Right kidney (tissue), 1 donor: Measurements from ENCODE around the gene CRTAC1.

Source experiments
- DNase-seq: peaks from one replicate; pipeline ENCODE4 v3.0.0-alpha.2; 2016

Gene CRTAC1

GRCh38 chr10:97923476-97923875, 106.9 kb downstream of the CRTAC1 start:
- DNase-seq = no peak

DNA sequence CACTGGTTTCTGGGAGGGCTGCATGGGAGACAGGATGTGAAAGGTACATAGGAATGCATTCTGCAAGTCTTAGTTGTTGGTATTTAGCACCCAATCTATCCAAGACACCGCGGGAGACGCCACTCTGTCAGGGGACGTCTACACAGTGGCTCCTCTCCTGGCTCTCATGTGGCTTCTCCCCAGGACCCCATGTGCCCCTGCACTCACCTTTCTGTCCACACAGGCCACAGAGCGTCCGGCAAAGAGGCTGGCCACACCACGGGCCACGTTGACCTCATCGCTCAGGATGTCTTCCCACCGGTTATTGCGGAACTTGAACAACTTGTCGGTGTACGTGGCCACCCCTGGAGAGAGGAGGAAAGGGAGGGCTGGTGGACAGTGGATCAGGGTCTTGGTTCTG, 107.4 kb downstream of the CRTAC1 start:
- DNase-seq = no peak

DNA sequence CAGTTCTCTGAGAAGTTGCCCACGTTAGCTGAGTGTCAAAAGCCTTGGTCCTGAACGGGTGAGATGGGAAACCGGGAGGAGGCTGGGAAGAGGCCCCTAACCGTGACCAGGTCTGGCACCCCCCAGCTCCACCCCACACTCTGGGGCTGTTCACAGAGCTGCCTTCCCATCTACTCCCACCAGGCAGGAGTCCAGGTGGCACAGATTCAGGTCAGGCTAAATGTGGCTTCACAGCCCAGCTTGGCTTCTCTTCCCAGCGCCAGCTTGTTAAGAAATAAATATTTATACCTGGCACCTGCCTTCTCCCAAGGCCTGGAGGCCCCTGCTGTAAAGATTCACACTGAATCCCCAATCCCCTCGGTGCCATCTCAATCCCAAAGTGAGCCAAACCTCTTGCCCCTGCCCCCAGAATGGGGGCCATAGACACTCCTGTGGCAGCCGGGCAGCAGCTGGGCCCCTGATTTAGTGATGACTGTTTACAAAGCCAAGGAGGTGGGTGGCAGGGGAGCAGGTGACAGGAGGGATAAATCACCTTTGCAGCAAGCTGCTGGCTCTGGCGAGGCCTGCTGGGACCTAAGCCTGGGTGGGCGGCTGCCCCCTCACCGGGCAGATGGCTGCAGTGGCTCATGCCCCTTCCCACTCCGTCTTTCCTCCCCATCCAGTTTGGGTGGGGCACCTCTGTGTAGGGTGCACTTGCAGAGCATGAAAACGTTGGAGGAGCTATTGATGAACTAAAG, 108.2 kb downstream of the CRTAC1 start:
- DNase-seq = no peak

GRCh38 chr10:97921581-97922021, 108.8 kb downstream of the CRTAC1 start:
- DNase-seq = no peak

DNA sequence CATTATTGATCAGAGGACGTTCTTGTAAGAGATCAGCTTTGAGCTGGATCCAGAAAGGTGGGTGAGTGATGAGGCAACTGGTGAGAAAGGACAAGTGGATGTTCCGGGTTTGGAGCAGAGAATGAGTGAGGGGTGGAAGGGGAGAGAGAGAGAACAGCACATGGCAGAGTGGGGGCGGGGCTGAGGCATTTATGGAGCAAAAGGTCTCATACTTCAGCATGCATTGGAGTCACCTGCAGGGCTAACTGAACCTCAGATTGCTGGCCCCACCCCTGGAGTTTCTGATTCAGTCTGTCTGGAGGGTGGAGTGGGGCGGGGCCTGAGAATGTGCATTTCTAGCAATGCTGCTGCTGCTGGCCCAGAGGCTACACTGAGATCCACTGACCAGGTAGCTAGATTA, 109.6 kb downstream of the CRTAC1 start:
- DNase-seq = no peak

GRCh38 chr10:97919012-97919411, 111.4 kb downstream of the CRTAC1 start:
- no peak for DNase-seq

- no peak for DNase-seq
Measured at GRCh38 chr10:97916586-97916985, 113.8 kb downstream of the CRTAC1 start.

DNA sequence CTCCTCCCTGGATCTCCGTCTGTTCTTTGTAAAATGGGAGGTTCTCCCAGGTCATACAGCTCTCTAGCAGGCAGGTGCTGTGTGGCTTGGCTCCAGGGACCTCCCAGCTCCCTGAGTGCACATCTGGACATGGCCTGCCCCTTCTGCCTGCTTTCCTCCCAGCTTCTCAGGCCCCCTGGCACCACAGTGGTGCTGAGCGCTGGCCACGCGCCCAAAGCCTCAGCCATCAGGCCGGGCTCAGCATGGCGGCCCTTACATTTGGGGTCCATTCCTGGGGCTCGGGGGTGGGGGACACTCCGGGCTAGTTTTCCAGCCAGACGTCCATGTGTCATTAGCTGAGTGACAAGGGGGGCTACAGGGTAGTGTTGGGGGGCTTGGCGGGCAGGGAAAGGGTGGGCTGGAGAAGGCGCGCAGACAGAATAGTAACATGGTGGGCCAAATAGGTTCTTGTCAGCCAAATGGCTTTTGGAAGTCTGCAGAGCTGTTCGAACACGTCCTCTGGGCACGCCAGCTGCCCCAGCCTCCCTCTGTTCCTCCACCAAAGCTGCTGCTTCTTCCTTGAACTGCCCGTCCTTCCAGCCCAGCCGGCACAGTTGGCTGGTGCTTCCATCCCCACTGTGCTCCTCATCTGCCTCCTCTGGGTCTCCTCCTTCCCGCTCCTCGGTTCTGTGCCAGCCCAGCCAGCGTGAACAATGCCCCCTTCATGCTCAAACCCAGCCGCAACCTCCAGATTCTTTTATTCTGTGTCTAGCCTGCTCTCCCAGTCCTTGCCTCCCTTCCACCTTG, 114.9 kb downstream of the CRTAC1 start:
- no peak for DNase-seq

DNA sequence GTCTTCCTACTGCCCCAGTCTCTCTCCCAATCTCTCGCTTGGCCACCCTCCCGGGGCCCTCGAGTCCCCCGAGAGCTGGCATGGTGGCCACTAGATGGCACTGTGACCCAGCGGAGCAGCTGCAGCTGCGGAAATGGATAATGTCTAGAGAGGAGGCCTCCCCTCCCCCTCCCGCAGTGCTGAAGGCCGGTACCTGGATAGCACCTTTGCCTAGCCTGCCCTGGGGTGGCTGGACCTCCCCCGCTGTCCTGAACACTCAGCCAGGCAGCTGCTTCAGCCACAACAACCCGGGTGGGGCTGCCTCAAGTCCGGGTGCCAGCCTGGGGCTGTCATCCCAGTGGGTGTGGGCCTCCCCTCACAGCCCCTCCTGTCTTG, 115.6 kb downstream of the CRTAC1 start:
- DNase-seq = peak; percentile 64

DNA sequence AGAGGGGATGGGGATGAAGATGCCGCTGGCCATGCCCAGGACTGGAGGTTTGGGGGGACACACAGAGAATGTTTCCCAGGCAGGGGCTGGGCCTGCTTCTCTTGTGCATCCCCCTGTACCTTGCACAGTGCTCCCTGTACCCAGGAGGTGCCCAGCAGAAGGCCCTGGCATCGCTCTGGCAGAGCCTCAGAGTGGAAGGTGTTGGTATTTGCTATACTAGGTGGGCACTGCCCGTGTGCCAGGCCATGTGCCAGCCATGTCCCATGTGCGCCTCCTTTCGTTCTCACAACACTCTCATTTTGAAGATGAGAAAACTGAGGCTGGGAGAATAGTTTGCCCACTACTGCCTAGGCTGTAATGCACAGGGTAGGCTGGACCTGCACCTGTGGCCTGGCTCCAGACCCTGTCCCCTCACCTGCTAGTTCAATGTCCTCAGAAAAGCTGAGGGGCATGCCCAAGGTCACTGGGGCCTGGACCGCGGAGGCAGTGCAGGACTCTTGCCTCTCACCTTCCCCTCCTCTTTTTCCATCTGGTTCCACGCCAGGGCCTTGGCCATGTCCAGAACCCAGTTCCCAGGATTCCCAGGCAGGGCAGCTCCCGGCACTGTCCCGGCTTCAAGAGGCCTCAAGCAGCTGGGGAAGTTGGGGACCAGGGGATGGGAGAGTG, 116.1 kb downstream of the CRTAC1 start:
- no peak for DNase-seq

DNA sequence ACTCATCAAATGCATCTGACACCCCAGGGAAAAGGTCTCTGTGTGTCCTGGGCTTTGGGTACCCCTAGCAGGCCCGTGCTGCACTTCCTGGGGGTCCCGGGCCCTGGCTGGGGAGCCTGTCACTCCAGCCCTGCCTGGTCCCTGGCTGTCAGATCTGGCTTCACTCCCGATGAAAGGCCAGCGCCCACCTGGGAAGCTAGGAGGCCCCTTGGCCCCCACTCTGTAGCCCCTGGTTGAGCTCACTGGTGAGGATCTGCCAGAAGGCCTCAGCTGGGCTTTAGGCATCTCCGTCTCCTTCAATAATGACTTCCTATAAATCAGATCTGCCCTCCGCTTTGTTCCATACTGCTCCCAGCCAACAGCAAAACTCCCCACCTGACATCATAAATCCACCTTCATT, 116.8 kb downstream of the CRTAC1 start:
- DNase-seq = no peak

DNA sequence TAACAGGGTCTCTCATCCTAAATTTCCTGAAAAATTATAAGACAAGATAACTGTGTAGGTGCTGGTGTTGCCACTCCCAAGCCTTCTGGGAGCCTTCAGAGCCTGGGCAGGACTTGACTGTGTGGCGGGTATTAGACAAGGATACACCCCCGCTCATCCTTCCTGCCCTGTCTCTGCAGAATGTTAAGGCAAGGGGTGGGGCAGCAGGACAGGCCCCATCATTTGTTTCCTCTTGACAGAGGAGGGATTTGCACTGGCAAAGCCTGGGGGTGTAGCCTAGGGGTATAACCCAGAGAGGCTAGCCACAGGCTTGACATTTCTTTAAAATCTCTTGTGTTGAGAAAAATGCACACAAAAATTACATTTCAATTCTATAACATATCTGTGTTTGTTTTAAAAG, 117.2 kb downstream of the CRTAC1 start:
- DNase-seq = no peak

DNA sequence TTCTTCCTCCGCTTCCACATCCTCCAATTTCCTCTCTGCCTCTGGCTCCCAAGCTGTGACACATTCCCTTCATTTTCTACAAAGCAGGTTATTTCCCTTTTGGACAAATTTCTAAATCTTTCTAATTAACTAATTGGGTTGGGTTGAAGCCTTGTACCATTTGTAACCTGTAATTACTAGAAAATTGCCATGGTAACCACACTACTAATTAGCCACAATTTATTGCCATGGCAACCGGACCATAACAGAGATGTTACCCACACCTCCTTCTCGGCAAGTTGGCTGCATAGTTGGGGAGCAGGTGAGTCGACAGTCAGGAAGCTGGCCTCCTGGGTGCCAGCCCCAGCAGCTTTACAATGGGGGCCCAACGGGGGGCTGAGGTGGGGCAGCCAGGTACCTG, 119.2 kb downstream of the CRTAC1 start:
- no peak for DNase-seq

DNA sequence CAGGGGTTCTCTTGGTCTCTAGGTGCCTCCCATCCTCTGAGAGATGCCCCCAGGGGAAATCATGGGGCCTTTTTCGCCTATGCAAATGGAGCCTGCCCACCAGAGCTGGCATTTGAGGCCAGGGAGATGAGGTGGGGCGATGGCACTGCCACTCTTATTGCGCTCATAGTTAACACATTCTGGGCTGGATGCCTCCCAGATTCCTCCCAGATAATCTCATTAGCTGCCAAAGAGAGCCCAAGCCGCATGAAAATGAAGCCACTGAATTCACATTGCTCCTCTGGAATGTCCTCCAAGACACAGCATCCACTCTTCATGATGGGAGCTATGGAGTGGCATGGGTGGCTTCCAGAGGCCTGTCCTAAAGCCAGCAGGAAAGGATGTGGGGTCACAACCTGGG, 119.8 kb downstream of the CRTAC1 start:
- DNase-seq = no peak

DNA sequence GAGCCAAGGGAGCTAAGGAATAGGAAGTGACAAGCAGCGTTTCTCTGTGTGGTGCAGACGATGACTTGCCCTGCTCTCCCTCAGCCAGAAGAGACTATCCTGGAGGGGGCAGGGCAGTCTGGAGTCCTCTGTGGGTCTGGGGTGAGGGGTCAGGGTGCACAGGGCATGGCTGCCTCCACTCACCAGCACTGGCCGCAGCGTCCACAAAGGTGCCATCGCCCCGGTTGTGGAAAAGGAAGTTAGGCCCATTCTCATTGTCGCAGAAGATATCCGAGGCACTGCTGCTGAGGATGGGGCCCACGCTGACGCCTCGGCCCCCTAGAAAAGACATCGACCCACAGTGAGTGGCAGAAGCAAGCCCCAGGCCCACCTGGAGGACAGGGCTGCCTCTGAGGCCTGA, 122.6 kb downstream of the CRTAC1 start:
- no peak for DNase-seq

GRCh38 chr10:97907211-97907610, 123.2 kb downstream of the CRTAC1 start:
- DNase-seq = no peak

- DNase-seq = no peak
Measured at GRCh38 chr10:97905276-97905675, 125.1 kb downstream of the CRTAC1 start.

GRCh38 chr10:97904576-97904975, 125.8 kb downstream of the CRTAC1 start:
- DNase-seq = no peak

DNA sequence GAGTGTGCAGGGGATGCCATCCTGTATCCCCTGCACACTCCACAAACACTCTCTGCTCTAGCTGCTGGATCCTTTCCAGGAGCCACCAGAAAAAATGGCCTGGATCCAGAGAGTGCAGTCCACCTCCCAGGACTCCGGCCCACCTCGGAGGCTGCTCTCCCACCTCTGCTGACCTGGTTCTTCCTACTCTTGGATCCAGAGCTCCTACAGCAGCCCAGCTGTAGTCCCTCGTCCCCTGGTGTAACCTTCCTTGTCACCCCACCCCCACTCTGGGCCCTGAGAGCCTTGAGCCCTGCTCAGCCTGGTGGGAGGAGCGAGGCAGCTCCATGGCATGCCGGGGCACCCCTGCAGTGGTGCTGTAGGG, 126.4 kb downstream of the CRTAC1 start:
- no peak for DNase-seq

- no peak for DNase-seq
Measured at GRCh38 chr10:97903128-97904017, 127.0 kb downstream of the CRTAC1 start.

DNA sequence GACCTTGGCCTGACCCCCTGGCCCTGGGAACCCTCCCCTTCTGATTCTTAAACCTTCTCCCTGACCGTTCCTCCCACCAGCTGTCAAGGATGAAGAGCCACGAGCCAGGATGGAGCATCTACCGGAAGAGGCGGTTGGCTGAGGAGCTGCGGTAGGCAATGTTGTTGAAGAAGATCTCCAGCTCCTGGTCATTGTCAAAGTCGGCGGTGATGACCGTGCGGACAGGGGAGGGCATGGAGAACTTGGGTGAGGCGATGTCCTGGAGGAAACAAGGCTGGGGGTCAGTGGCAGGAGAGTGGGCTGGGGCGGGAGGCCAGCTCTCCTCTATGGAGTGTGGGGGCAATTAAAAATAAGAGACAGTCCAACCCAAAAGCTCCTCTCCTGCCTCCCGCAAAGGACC, 129.0 kb downstream of the CRTAC1 start:
- DNase-seq = no peak

- DNase-seq = no peak
Measured at GRCh38 chr10:97898429-97898828, 132.0 kb downstream of the CRTAC1 start.
